Activated T-cell treated with anti-CD3 and anti-CD28 coated beads, Interleukin-2, amount 50 U/mL, for 4 hours (primary cell): Measurements from ENCODE around the gene SPAAR. TPM values are rescaled to one million over a fixed set of nuclear protein-coding genes. Genes with fewer than 3 reads are reported as not detected.
"Not testable (repeated sequence)": the region's sequence is repeated elsewhere in the genome, so short reads cannot be mapped to it uniquely, and the experiment has no call there.

Source experiments
- ATAC-seq, 2 donors: fragments of 200-7000 bp; cut with Tn5 transposase; one replicate each; pipeline ENCODE4 v1.10.0; 2021
- DNase-seq: peaks from one replicate; pipeline ENCODE4 v3.0.0-alpha.2; 2020
- H3K27me3 Mint-ChIP-seq: one replicate; pipeline ENCODE4 v1.8.0; 2021; ENCODE audit warnings: low read depth, mixed read lengths
- H3K36me3 Mint-ChIP-seq: one replicate; pipeline ENCODE4 v1.8.0; 2022; ENCODE audit warnings: mixed read lengths; ENCODE audit not compliant: insufficient read depth
- H3K4me1 Mint-ChIP-seq: one replicate; pipeline ENCODE4 v1.8.0; 2021; ENCODE audit warnings: low read depth, mixed read lengths
- H3K4me3 Mint-ChIP-seq: one replicate; pipeline ENCODE4 v1.8.0; 2021; ENCODE audit warnings: mild to moderate bottlenecking, moderate library complexity, mixed read lengths
- H3K9me3 Mint-ChIP-seq: one replicate; pipeline ENCODE4 v1.8.0; 2021; ENCODE audit warnings: mixed read lengths
- total RNA-seq, 3 donors: library from RNA; stranded (reverse); gene quantifications; one replicate each; pipeline ENCODE4 v1.2.1, GENCODE V29; 2021

SPAAR gene
- total RNA-seq, 3 donors from 2014 or later = not detected

- DNase-seq, ATAC-seq, H3K36me3 Mint-ChIP-seq, H3K9me3 Mint-ChIP-seq, H3K4me1 Mint-ChIP-seq, H3K4me3 Mint-ChIP-seq, H3K27me3 Mint-ChIP-seq: not testable (repeated sequence)
Observed at GRCh38 chr9:35884908-35885307, 24.4 kb upstream of the SPAAR start.

GRCh38 chr9:35891646-35892045, 17.6 kb upstream of the SPAAR start:
- H3K4me1 Mint-ChIP-seq = no peaks in the 10 kb centered on the region
- peaks cover 21% of the 10 kb centered on the region for H3K27me3 Mint-ChIP-seq
- no peak overlapping the region for H3K4me3 Mint-ChIP-seq
- DNase-seq = no peak
- no peaks in the 10 kb centered on the region for H3K36me3 Mint-ChIP-seq
- no peak for ATAC-seq
- H3K9me3 Mint-ChIP-seq = no peaks in the 10 kb centered on the region

GRCh38 chr9:35892051-35892450, 17.2 kb upstream of the SPAAR start:
- H3K4me3 Mint-ChIP-seq = no peak overlapping the region
- DNase-seq (no peak), ATAC-seq (no peak)
- no peaks in the 10 kb centered on the region for H3K36me3 Mint-ChIP-seq
- no peaks in the 10 kb centered on the region for H3K4me1 Mint-ChIP-seq
- H3K9me3 Mint-ChIP-seq = no peaks in the 10 kb centered on the region
- H3K27me3 Mint-ChIP-seq = peaks cover 21% of the 10 kb centered on the region

GRCh38 chr9:35896570-35896969, 12.7 kb upstream of the SPAAR start:
- Mint-ChIP-seq H3K4me3 (no peak overlapping the region), H3K9me3 (no peaks in the 10 kb centered on the region), H3K27me3 (peaks cover 21% of the 10 kb centered on the region), H3K36me3 (no peaks in the 10 kb centered on the region), H3K4me1 (no peaks in the 10 kb centered on the region)
- DNase-seq (no peak), ATAC-seq (no peak)

- not testable (repeated sequence) for ATAC-seq, H3K9me3 Mint-ChIP-seq, DNase-seq
Observed at GRCh38 chr9:35897376-35898099, 11.8 kb upstream of the SPAAR start.

GRCh38 chr9:35898337-35898736, 11.0 kb upstream of the SPAAR start:
- no peak for DNase-seq
- Mint-ChIP-seq H3K4me1 (peaks cover 6% of the 10 kb centered on the region), H3K4me3 (no peak overlapping the region), H3K27me3 (peaks cover 17% of the 10 kb centered on the region), H3K36me3 (no peaks in the 10 kb centered on the region), H3K9me3 (no peaks in the 10 kb centered on the region)
- ATAC-seq = no peak

More at GRCh38 chr9:35897376-35898099, 11.8 kb upstream of the SPAAR start:
- not testable (repeated sequence) for H3K4me3 Mint-ChIP-seq, H3K36me3 Mint-ChIP-seq, H3K4me1 Mint-ChIP-seq
- H3K27me3 Mint-ChIP-seq = peaks cover 15% of the 10 kb centered on the region

GRCh38 chr9:35899021-35899420, 10.3 kb upstream of the SPAAR start:
- ATAC-seq = no peak
- H3K36me3 Mint-ChIP-seq = no peaks in the 10 kb centered on the region
- H3K27me3 Mint-ChIP-seq = peaks cover 13% of the 10 kb centered on the region
- H3K9me3 Mint-ChIP-seq = no peaks in the 10 kb centered on the region
- peaks cover 8% of the 10 kb centered on the region for H3K4me1 Mint-ChIP-seq
- no peak for DNase-seq
- H3K4me3 Mint-ChIP-seq = no peak overlapping the region

- DNase-seq (no peak), ATAC-seq (peak in 1 of 2 donors; percentile 59)
- peaks cover 4% of the 10 kb centered on the region for H3K27me3 Mint-ChIP-seq
- H3K9me3 Mint-ChIP-seq = no peaks in the 10 kb centered on the region
- no peaks in the 10 kb centered on the region for H3K36me3 Mint-ChIP-seq
- no peak overlapping the region for H3K4me3 Mint-ChIP-seq
- H3K4me1 Mint-ChIP-seq = peaks cover 24% of the 10 kb centered on the region
Observed at GRCh38 chr9:35903049-35903448, 6.2 kb upstream of the SPAAR start.

- Mint-ChIP-seq H3K36me3 (no peaks in the 10 kb centered on the region), H3K4me3 (no peak overlapping the region), H3K9me3 (no peaks in the 10 kb centered on the region), H3K4me1 (peaks cover 37% of the 10 kb centered on the region), H3K27me3 (peaks cover 4% of the 10 kb centered on the region)
- ATAC-seq = no peak
- DNase-seq = no peak
Observed at GRCh38 chr9:35904338-35904737, 5.0 kb upstream of the SPAAR start.

- no peaks in the 10 kb centered on the region for H3K36me3 Mint-ChIP-seq
- peaks cover 46% of the 10 kb centered on the region for H3K4me1 Mint-ChIP-seq
- peaks cover 4% of the 10 kb centered on the region for H3K27me3 Mint-ChIP-seq
- no peak overlapping the region for H3K4me3 Mint-ChIP-seq
- no peak for DNase-seq
- H3K9me3 Mint-ChIP-seq = no peaks in the 10 kb centered on the region
- no peak for ATAC-seq
Observed at GRCh38 chr9:35905051-35905781, 4.1 kb upstream of the SPAAR start.

- no peak for DNase-seq
- Mint-ChIP-seq H3K4me1 (peaks cover 54% of the 10 kb centered on the region), H3K4me3 (no peak within 1 kb of the TSS), H3K36me3 (no peaks in the 10 kb centered on the region), H3K9me3 (no peaks in the 10 kb centered on the region), H3K27me3 (peaks cover 2% of the 10 kb centered on the region)
- no peak for ATAC-seq
Observed at GRCh38 chr9:35905912-35906679, 3.2 kb upstream of the SPAAR start, which contains the start of gene HRCT1. Gene HRCT1, plus strand, starts transcription at chr9:35906202. Its CDS starts 86 bp downstream, at chr9:35906288.

- peaks cover 63% of the 10 kb centered on the region for H3K4me1 Mint-ChIP-seq
- no peak for DNase-seq
- no peaks in the 10 kb centered on the region for H3K36me3 Mint-ChIP-seq
- peaks cover 2% of the 10 kb centered on the region for H3K27me3 Mint-ChIP-seq
- H3K4me3 Mint-ChIP-seq = no peak overlapping the region
- no peak for ATAC-seq
- H3K9me3 Mint-ChIP-seq = no peaks in the 10 kb centered on the region
Observed at GRCh38 chr9:35906923-35907699, 2.2 kb upstream of the SPAAR start.

GRCh38 chr9:35907711-35908503, 1.4 kb upstream of the SPAAR start:
- no peaks in the 10 kb centered on the region for H3K9me3 Mint-ChIP-seq
- ATAC-seq (peak in 1 of 2 donors; percentile 16), DNase-seq (no peak)
- H3K4me1 Mint-ChIP-seq = peaks cover 62% of the 10 kb centered on the region
- peaks cover under 1% of the 10 kb centered on the region for H3K27me3 Mint-ChIP-seq
- no peak overlapping the region for H3K4me3 Mint-ChIP-seq
- H3K36me3 Mint-ChIP-seq = no peaks in the 10 kb centered on the region
